Heart right ventricle (tissue), 16 donors: ENCODE results near the gene DBN1. TPM values are rescaled to one million over a fixed set of nuclear protein-coding genes. Genes with fewer than 3 reads are reported as not detected.

Experiments used
- ATAC-seq, 8 donors: fragments of 200-7000 bp; cut with Tn5 transposase; one replicate each; pipeline ENCODE4 v1.9.1; 2020; ENCODE audit warnings: mild to moderate bottlenecking in 8 of 8, moderate library complexity in 8 of 8, moderate number of reproducible peaks in 1 of 8
- DNase-seq, 2 donors: peaks; one replicate each; pipeline ENCODE4 v3.0.0-alpha.2; 2020
- H3K27ac ChIP-seq, 10 donors: fragments of 200-600 bp; sonication (generic) in 2 of 10; one replicate each; pipeline versions ENCODE4 v1.5.0 to v1.8.0; 2020 to 2022; ENCODE audit warnings: mild to moderate bottlenecking in 3 of 10
- H3K27me3 ChIP-seq, 7 donors: fragments of 200-600 bp; one replicate each; pipeline ENCODE4 v1.8.0; 2021 to 2022; ENCODE audit warnings: mild to moderate bottlenecking in 2 of 7
- H3K36me3 ChIP-seq, 9 donors: fragments of 200-600 bp; sonication (generic) in 1 of 9; one replicate each; pipeline versions ENCODE4 v1.5.0 to v1.8.0; 2020 to 2022; ENCODE audit warnings: mild to moderate bottlenecking in 2 of 9
- H3K4me1 ChIP-seq, 9 donors: fragments of 200-600 bp; sonication (generic) in 1 of 9; one replicate each; pipeline versions ENCODE4 v1.5.0 to v1.8.0; 2020 to 2022; ENCODE audit warnings: mild to moderate bottlenecking in 4 of 9
- H3K4me3 ChIP-seq, 10 donors: fragments of 200-600 bp; sonication (generic) in 2 of 10; one replicate each; pipeline versions ENCODE4 v1.5.0 to v1.8.0; 2020 to 2022; ENCODE audit warnings: mild to moderate bottlenecking in 7 of 10, moderate library complexity in 2 of 10
- H3K9me3 ChIP-seq, 11 donors: fragments of 200-600 bp in 10 of 11; sonication (generic) in 2 of 11; one replicate each; pipeline versions ENCODE4 v1.5.0 to v1.8.0; 2013 to 2022; ENCODE audit warnings: mild to moderate bottlenecking in 2 of 11, control low read depth in 1 of 11, moderate library complexity in 1 of 11
- WGBS, 2 donors: extraction: QIAGEN DNeasy Blood & Tissue Kit; methylation state at CpG; one replicate each; pipeline ENCODE4 v1.1.7; 2013; ENCODE audit warnings: inconsistent platforms in 1 of 2; 5-methylcytosine and 5-hydroxymethylcytosine counted together
- intact Hi-C, 10 donors: fragments of 100-400 bp; cut with DNase I; formaldehyde crosslinking; loops; one replicate each; pipeline versions ENCODE4 v1.11.1 to v1.14.2; 2022
- polyA plus RNA-seq, 2 donors: library from polyadenylated mRNA; stranded (reverse); fragments of 200-250 nt; gene quantifications; one replicate each; pipeline ENCODE4 v1.2.3, GENCODE V29; 2013
- total RNA-seq, 10 donors: library from RNA; stranded (reverse); fragmentation: NEBNext Ultra II Directional in 3 of 10; extraction: Animal tissue kit (Norgen Biotek cat#: 25700) in 3 of 10; gene quantifications; one replicate each; pipeline versions ENCODE4 v1.2.1 to v1.2.4, GENCODE V29; 2021 to 2023
- TF ChIP-seq, protein P1 (sequence below), 9 donors: fragments of 200-600 bp; sonication (generic) in 2 of 9; IDR thresholded peaks; one replicate each; pipeline versions ENCODE4 v1.5.0 to v1.8.0; 2021 to 2022; ENCODE audit warnings: antibody characterized with exemption in 9 of 9, mild to moderate bottlenecking in 5 of 9, moderate library complexity in 1 of 9
- donor health status: Arrhythmogenic right ventricular cardiomyopathy.
- donor health status: ischemic (EF 13 %, LVEDD 7.1; RV severe dilation, severe dysfunction).
- donor health status: healthy with polysubstance abuse.
- donor health status: DM: no; HTN: yes; CAD: no.
- donor health status: DM: no; HTN: no; CAD: no.
- donor health status: ischemic (EF 25% LVEDD 6.9; RV normal size, moderate dysfunction).
- donor health status: ischemic (EF 25% LVEDD 5.7; RV mildly dilated, moderate dysfunction).
- donor health status: healthy.
- donor health status: DM: yes; HTN: yes; CAD: no.
- donor health status: Ischemic cardiomyopathy.
- donor health status: ischemic (EF 35%, LVEDD 5.7; RV mildly dilated, moderate dysfunction).
- donor health status: nonischemic (EF 11% LVEDD 7.7; RV severe dilation, severe dysfunction).
- donor health status: DM: yes; HTN: yes; CAD: no.
- donor health status: PGD.
- donor health status: ischemic (EF 29% LVEDD 5.4; RV normal size, mild dysfunction).
- donor health status: nonischemic (EF 23%, LVEDD 6.1; RV moderate dilation, normal function).

Gene DBN1
- total and polyA plus RNA-seq, 12 donors = 13.1 to 52.9 (median 19.4) TPM

DNA sequence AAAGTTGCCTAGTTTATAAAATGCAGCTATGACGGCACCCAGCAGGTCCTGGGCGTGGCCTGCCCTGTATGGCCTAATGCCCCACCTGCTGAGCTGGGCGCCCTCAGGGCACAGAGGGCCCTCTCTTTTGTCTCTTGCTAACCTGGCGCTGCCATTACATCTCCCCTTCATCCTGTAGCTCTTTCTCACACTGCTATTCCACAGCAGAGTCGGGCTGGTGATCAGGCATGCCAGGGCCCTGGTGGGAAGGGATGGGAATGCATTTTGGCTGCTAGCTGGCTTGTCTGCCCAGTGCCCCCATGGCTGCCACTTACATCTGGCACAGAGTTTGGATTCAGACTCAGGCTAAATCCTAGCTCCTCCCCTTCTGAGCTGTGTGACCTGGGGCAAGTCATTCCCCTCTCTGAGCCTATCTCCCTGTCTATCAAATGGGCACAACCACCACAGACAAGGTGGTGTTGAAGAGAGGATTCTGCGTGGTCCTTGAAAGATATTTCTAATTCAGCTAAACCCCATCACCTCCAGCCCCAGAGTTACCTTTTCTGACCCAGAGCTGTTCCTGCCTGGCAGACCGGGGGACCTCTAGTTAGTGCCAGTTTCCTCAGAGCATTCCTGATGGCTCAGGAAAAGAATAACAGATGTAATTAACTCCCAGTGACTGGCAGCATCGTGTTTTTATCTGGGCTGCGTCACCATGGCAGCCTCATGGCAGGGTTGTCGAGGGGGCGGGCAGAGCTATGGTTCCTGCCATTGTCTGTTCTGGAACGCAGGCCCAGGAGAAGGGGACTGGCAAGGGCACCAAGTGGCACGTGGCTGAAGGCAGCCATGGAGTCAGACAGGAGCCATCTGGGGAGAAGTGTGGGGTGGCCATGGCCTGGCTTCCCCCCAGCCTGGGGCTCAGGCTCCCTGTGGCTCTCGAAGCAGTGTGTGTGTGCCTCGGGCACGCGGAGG lies 20.5 kb downstream of the DBN1 start:
- Histone ChIP-seq H3K4me1 (peaks cover 10 to 59% (median 44%) of the 10 kb centered on the region in 9 donors), H3K36me3 (peaks cover 0 to 12% (median under 1%) of the 10 kb centered on the region in 9 donors), H3K27ac (no peak overlapping the region), H3K9me3 (no peaks in the 10 kb centered on the region), H3K27me3 (peaks cover 0 to 52% (median 2%) of the 10 kb centered on the region in 7 donors), H3K4me3 (no peak overlapping the region)
- TF ChIP-seq, protein P1, sequence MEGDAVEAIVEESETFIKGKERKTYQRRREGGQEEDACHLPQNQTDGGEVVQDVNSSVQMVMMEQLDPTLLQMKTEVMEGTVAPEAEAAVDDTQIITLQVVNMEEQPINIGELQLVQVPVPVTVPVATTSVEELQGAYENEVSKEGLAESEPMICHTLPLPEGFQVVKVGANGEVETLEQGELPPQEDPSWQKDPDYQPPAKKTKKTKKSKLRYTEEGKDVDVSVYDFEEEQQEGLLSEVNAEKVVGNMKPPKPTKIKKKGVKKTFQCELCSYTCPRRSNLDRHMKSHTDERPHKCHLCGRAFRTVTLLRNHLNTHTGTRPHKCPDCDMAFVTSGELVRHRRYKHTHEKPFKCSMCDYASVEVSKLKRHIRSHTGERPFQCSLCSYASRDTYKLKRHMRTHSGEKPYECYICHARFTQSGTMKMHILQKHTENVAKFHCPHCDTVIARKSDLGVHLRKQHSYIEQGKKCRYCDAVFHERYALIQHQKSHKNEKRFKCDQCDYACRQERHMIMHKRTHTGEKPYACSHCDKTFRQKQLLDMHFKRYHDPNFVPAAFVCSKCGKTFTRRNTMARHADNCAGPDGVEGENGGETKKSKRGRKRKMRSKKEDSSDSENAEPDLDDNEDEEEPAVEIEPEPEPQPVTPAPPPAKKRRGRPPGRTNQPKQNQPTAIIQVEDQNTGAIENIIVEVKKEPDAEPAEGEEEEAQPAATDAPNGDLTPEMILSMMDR (IDR thresholded peaks at IDR 0.05) = no peak
- intact Hi-C loops = loop anchor here in 8 of 10 donors (1.0 to 10.0 kb wide), 7 partner anchors 46 to 338 kb away; partner anchors contain the start of genes F12 (in 2 of the 8), MXD3 (in 2 of the 8) and PFN3 (in 1 of the 8)
- 76 to 77% methylated on average over 17 of the region's 17 CpGs for WGBS, 2 donors
- DNase-seq = no peak
- peak in 2 of 8 donors; percentile 11 to 35 for ATAC-seq

DNA sequence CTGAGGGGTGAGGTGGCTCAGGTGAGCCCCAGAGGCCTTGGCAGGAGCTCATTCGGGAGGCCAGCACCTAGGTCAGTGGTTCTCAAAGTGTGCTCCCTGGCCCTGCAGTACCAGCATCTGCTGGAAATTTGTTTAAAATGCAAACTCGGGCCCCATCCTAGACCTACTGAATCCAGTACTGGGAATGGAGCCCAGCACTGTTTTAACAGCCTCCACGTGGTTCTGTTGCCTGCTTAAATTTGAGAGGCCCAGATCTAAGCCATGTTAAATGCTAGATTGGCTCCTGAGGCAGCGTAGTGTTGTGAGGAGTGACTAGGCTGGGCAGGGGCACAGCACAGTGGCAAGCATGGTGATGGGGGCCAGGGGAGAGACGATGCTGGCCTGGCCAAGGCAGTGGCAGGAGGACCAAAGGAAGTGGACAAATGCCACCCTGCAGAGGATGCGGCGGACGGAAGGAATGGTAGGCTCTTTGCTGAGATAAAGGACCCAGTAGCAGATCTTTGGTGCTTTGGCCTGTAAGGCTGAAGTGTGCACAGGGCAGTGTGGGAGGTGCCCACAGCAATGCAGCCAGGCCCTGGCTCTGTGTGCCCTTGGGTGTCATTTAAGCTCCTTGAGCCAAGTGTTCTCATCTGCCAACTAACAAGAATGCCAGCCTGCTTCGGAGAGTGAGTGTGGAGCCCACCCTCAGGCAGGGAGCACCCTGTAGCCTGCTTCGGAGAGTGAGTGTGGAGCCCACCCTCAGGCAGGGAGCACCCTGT lies 22.6 kb downstream of the DBN1 start:
- Histone ChIP-seq H3K9me3 (no peaks in the 10 kb centered on the region), H3K4me3 (no peak overlapping the region), H3K36me3 (no peaks in the 10 kb centered on the region), H3K27me3 (peaks cover 0 to 63% (median 2%) of the 10 kb centered on the region in 7 donors), H3K4me1 (peaks cover 24 to 58% (median 45%) of the 10 kb centered on the region in 9 donors), H3K27ac (no peak overlapping the region)
- ATAC-seq (no peak), DNase-seq (no peak)
- intact Hi-C loops = loop anchor here in 9 of 10 donors (1.0 to 10.0 kb wide), 7 partner anchors 44 to 336 kb away; partner anchors contain the start of genes F12 (in 2 of the 9), MXD3 (in 2 of the 9) and PFN3 (in 1 of the 9)
- 66 to 74% methylated on average over 10 of the region's 10 CpGs for WGBS, 2 donors
- TF ChIP-seq, protein P1 (IDR thresholded peaks at IDR 0.05) = no peak

DNA sequence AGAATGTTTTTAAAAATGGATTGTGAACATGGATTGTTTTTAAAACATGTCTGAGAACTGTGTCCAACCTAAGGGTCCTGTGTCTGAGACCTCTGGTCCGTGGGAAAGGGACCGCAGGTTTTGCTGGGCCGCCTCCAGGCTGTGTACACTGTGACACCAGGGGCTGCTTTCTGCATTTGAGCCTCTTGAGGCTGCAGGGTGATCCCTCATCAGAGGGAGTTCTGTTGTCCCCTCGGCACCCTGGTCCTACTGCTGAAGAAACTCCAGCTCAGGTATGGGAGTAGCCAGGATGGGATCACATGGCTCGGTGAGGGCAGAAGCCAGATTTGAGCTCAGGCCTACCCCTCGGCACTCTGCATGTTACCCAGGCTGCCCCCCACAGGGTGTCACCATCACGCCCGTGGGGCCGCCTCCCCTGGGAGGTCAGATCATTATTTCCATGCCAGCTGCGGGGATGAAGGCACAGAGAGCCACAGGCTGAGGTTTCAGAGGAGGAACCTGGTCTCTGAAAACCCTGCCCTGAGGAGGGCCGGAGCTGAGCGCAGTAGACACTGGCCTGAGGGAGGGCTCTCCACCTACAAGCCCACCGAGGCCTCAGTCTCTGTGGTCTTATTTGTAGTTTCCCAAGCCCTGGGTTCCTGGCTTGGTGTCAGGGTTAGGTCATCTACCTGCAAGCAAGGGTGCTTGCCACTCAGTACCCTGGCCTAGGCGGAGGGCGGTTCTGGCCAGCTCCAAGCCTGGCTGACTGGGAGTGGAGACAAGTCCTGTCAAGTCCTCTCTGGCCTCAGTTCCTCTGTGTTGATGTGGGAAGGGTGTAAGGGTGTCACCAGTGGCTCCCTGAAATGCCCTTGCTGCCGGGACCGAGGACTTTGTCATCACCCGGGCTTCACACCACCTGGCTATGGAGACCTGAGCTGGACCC lies 24.0 kb downstream of the DBN1 start:
- Histone ChIP-seq H3K4me1 (peaks cover 21 to 50% (median 39%) of the 10 kb centered on the region in 9 donors), H3K27ac (no peak overlapping the region), H3K36me3 (no peaks in the 10 kb centered on the region), H3K9me3 (no peaks in the 10 kb centered on the region), H3K4me3 (no peak overlapping the region), H3K27me3 (peaks cover 0 to 58% (median 2%) of the 10 kb centered on the region in 7 donors)
- intact Hi-C loops = loop anchor here in 9 of 10 donors (1.0 to 10.0 kb wide), 7 partner anchors 42 to 335 kb away; partner anchors contain the start of genes F12 (in 2 of the 9), MXD3 (in 2 of the 9) and PFN3 (in 1 of the 9)
- WGBS, 2 donors = 88 to 94% methylated on average over 18 of the region's 18 CpGs
- TF ChIP-seq, protein P1 (IDR thresholded peaks at IDR 0.05) = no peak
- ATAC-seq (no peak), DNase-seq (no peak)
